GM19324 (cell line): Measurements from ENCODE around the gene MPZL2.

Source experiments
- ATAC-seq: cut with Tn5 transposase; IDR thresholded peaks from one replicate; pipeline ENCODE4 v1.9.1; 2021; ENCODE audit warnings: mild to moderate bottlenecking, moderate library complexity; ENCODE audit not compliant: unreplicated experiment, low FRiP score

Gene MPZL2

DNA sequence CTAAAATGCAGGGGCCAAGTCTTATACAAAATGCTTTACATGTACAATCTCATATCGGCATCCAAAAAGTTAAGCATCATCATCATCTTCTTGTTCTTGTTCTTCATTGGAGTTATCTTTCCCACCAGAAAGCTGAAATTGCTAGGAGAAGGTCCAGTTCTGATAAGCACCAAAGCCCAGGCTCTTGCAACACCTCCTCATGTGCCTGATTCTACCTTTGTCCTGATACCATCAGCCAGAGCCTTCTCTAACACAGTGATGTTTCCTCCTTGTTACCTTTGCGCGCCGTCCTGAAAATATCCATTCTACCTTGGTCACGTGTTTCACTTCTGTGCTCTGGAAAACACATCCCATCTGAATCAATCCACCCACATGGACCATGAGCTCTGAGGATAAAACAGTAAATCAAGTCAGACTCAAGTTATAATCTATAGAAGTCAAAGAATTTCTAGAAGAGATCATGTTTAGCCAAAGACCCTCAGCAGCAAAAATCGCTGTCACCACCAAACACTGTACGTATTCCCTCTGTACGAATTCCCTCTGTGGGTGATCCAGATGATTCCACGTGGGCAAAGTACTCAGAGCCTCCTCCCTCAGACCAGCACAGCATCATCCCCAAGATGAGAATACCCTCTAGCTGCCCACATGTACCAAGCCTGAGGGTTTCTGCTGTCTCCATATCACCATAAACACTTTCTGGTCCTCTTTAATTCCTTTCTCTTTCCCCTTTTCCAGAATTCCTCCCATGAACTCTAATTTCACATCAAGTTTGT is 58.3 kb downstream of the MPZL2 start:
- ATAC-seq, result no peak
